ENCODE data around the gene DDX47.
A peak's percentile ranks its signal among the peaks of the same experiment; 100 is the strongest.

DDX47 gene

GRCh38 chr12:12813120-12814101 is at the start of gene DDX47:
Gene DDX47 (plus strand): TSS chr12:12813346. CDS start chr12:12813368, 22 bp downstream.
- DNase-seq: peak; percentile 94 to 97 (median 97)

- no peak for DNase-seq
These were observed 48.3 kb upstream of the DDX47 start for GRCh38 chr12:12764824-12765223.

GRCh38 chr12:12770262-12770661 is 42.9 kb upstream of the DDX47 start:
- no peak for DNase-seq

- DNase-seq: no peak
These were observed 38.4 kb upstream of the DDX47 start for GRCh38 chr12:12774791-12775190.

GRCh38 chr12:12776261-12776660 is 36.9 kb upstream of the DDX47 start:
- DNase-seq: no peak

- no peak for DNase-seq
These were observed 36.1 kb upstream of the DDX47 start for GRCh38 chr12:12777092-12777491.

- no peak for DNase-seq
These were observed 34.1 kb upstream of the DDX47 start for GRCh38 chr12:12779007-12779406.

GRCh38 chr12:12779529-12779928 is 33.6 kb upstream of the DDX47 start:
- DNase-seq: peak in 2 of 3 donors; percentile 18 to 35

GRCh38 chr12:12784116-12784515 is 29.0 kb upstream of the DDX47 start:
- DNase-seq: no peak

- DNase-seq: no peak
These were observed 28.0 kb upstream of the DDX47 start, which contains the start of gene APOLD1 for GRCh38 chr12:12784911-12785814. Gene APOLD1 (plus strand): TSS chr12:12785659. CDS start chr12:12785692, 33 bp downstream.

GRCh38 chr12:12786351-12786705 is 26.8 kb upstream of the DDX47 start:
- no peak for DNase-seq

GRCh38 chr12:12786706-12787601 is 26.2 kb upstream of the DDX47 start:
- DNase-seq: peak; percentile 89 to 95 (median 93)

- DNase-seq: no peak
These were observed 25.0 kb upstream of the DDX47 start for GRCh38 chr12:12788131-12788530.

- peak; percentile 89 to 93 (median 93) for DNase-seq
These were observed 24.3 kb upstream of the DDX47 start for GRCh38 chr12:12788675-12789368.

GRCh38 chr12:12790956-12791355 is 22.2 kb upstream of the DDX47 start:
- no peak for DNase-seq

- no peak for DNase-seq
These were observed 21.3 kb upstream of the DDX47 start for GRCh38 chr12:12791756-12792369.

GRCh38 chr12:12792421-12792820 is 20.7 kb upstream of the DDX47 start:
- DNase-seq: no peak

GRCh38 chr12:12794686-12795085 is 18.5 kb upstream of the DDX47 start:
- no peak for DNase-seq

- no peak for DNase-seq
These were observed 17.0 kb upstream of the DDX47 start for GRCh38 chr12:12796171-12796570.

GRCh38 chr12:12796928-12797793 is 16.0 kb upstream of the DDX47 start:
- DNase-seq: no peak

Measured in suppressor macrophage treated with lipopolysaccharide for 1 hour (primary cell).